C4-2B (cell line): Measurements from ENCODE around the gene ACADS.

Source experiments
- CTCF ChIP-seq: fragments of 450-650 bp; conservative IDR thresholded peaks from 2 replicates; pipeline ENCODE4 v1.5.1; 2017; ENCODE audit warnings: mild to moderate bottlenecking
- ZFX ChIP-seq: fragments of 450-650 bp; IDR thresholded peaks from 2 replicates; pipeline ENCODE4 v1.6.1; 2017

GRCh38 chr12:120739031-120739762 lies 13.6 kb downstream of the ACADS start:
- TF ChIP-seq CTCF (no peak), ZFX (no peak)
